Left forelimb (tissue), 1 donor: Measurements from ENCODE around the gene ZNF189.

ENCODE experiments used
- DNase-seq: peaks from one replicate; pipeline ENCODE4 v3.0.0-alpha.2; 2018; ENCODE audit warnings: low spot score

ZNF189 gene

GRCh38 chr9:101418518-101419430 lies 20.1 kb downstream of the ZNF189 start:
- no peak for DNase-seq

GRCh38 chr9:101419863-101420262 lies 21.2 kb downstream of the ZNF189 start:
- no peak for DNase-seq

DNA sequence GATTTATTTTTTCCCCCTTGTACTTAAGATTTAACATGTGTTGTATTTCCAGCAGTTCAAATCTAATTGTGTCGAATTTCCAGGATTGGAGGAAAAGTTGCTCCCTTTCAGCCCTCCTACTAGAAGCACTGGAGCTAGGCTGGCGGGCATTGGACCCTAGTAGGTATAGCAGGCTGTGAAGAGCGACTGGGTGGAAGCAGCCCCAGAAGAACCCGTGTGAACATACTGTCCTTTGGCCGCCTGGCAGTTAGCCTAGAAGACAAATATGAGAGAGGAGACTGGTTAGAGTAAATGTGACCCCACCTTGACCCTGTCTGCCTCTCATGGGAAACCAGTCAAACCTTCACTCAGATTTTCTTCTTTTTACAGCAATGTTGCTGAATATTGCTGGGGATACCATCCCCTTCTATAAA lies 23.0 kb downstream of the ZNF189 start:
- no peak for DNase-seq

- DNase-seq, result no peak
Observed at GRCh38 chr9:101427358-101427757, 28.7 kb downstream of the ZNF189 start.

DNA sequence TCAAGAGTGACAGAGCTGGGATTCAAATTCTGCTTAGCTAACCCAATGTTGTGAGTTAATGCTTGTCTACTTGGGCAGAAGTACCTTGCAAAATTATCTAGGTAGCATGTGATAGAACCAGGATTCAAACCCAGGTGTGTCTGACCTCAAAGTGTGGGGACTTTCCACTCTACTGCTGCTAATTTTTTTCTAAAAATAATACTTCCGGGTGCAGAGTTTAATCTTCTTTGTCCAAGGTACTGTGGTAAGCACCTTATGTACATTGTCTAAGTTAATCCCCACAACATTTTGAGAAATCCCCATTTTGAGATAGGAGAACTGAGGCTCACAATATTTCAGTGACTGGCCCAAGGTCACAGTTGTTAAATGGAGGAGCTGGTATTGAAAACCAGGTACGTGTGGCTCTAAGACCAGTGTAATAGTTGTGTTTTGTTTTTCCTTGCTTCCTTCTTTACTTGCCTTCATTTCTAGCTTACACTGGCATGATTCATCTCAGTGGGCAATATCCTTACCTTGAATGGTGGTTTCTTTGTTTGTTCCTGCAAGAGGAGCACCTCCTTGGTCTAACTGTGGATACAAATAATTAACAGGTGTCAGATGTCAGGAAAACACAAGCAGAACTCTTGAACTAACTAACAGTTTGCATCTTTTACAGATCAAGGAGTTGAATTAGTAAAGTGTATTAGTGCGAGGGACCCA lies 29.5 kb downstream of the ZNF189 start:
- DNase-seq, result no peak

DNA sequence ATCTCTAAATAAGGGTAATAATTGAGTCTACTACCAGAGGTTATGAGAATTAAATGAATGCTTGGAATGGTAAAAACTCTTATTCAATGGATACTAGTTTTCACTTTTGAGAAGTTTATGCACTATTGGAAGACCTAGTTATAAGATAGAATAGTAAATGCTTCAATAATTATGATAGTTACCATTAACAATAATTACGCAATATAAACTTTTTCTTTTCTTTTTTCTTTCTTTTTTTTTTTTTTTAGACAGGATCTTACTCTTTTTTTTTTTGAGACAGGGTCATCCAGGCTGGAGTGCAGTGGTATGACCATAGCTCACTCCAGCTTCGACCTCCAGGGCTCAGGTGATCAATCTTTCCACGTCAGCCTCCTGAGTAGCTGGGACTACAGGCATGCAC lies 30.3 kb downstream of the ZNF189 start:
- DNase-seq, result no peak

DNA sequence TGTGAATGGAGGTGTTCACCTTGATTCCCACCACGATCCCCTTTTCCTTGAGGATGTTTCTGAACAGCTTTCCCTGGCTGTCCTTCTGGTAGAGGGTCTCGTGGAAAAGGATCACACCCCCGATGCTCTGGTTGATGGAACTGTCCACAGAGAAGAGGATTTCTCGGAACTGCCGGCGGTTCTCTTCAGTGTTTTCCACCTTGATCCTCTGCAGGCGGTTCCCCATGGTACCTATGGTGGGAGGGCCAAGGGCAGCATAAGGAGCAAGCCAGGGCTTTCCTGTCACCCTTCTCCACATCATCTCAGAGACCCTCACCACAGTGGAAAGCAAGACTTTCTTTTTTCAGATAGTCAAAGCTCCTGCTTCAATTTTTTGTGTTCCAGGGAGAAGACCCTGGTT lies 31.1 kb downstream of the ZNF189 start:
- no peak for DNase-seq

DNA sequence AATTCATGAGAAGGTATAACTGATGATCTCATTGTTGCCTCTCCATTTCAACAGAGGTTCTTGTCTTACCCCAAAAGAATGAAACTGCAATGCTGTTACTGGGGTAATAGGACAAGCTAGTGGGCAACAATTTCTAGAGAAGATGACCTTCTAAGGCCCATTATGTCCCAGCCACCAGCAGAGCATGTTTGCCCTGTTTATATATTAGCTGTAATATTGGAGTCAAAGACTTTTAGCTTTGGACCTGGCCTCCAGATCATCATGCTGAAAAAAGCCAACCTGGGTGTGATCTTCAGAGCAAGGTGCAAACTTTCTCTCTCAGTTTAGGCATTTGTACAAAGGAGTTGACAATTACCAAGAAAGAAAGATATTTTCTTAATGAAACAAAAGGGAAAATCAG lies 33.5 kb downstream of the ZNF189 start:
- DNase-seq, result no peak

DNA sequence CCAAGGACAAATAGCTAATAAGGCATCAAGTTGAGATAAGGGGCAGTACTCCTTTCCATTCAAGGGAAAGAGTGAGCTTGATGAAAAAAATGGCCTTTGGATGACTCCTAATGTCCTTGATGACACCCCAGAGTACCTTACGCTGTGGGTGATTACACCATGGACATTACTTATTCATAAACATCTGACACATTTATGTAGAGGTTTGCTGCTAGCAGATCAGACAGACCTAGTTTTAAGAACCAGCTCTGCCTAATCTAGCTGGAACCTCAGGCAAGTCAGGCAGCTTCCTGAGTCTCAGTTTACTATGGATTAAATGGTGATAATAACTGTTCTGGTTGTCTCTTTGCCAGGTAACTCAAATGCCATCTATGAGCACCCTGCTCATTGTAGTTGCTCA lies 34.1 kb downstream of the ZNF189 start:
- no peak for DNase-seq

GRCh38 chr9:101433229-101433628 lies 34.6 kb downstream of the ZNF189 start:
- no peak for DNase-seq

- no peak for DNase-seq
Observed at GRCh38 chr9:101434998-101435397, 36.3 kb downstream of the ZNF189 start.

- DNase-seq, result no peak
Observed at GRCh38 chr9:101435601-101436079, 37.0 kb downstream of the ZNF189 start, which contains the start of gene ALDOB. ALDOB (minus strand) TSS chr9:101435774; CDS start chr9:101430887, 4,887 bp downstream.

DNA sequence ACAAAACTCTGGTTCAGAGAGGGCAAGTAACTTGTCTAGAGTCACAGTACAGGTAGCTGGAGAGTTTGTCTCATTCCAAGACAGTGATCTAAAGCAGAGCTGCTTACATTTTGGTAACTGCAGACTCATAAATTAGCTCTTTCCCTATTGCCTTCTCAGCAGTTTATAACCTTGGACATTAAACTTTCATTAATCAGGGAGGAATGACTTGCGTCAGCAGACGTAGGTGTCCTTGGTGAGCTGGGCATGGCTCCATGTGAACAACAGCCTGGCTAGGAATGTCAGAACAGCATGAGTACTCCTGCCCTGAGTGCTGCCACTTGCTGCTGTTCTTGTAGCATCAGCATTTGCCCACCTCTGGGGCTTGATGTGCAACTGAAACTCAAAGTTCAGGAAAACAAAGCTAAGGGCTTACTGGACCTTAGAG lies 39.2 kb downstream of the ZNF189 start:
- no peak for DNase-seq

DNA sequence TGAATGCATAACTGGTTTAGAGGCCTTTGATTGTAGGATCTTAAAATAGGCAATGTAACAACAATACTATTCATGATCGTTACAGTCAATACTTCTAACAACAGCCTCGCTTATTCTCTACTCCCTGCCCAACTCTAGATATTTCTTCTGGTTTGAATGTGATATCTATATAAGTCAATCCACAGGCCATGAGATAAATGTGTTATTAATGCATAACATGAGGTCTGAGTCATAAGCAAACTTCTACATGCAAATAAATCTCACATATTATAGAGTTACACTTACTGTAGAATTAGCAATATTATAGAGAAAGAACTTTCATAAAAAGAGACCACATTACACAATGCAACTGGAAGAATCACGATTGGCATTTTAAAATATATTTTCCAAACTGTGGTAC lies 39.9 kb downstream of the ZNF189 start:
- DNase-seq, result no peak

DNA sequence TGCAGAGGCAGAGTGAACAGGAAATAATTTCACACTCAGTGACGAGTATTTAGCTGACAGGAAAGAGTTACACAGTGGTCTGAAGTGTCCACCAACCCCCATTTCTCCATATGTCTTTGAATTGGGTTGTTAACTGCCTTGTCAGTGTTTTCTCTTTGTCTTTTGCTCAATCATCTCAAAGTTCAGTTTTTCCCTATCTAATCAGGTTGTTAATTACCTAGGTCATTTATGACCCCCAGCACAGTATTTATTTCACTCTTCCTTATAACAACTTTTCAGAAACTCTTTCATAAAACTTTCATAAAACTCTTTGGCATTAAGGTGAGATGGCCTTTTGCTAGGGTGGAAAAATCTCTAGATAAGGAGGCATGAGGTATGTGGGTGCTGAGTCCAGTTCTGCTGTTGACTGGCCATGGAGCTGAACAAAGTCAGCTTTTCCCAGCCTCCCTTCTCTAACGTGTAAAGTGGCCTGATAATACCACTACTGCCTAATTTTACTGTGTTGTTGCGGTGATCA lies 42.1 kb downstream of the ZNF189 start:
- no peak for DNase-seq

DNA sequence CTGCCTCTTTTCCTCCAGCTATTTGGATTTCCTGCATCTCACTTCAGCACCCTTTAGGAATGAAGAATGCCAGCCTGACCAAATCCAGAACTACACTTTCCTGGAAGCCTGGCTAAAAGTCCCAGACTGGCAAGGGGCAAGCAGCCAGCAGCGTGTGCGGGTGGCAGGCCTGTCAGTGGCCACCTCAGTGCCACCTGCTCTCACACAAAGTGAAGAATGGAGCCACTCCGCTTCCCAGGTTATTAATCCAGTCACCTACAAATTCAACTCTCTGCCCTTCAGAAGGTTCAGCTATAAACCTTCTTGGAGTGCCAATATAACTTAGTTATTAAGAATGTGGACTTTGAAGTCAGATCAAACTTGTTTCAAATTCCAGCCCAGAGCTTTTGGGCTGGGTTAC lies 43.7 kb downstream of the ZNF189 start:
- DNase-seq, result no peak

- DNase-seq, result no peak
Observed at GRCh38 chr9:101442736-101443135, 44.1 kb downstream of the ZNF189 start.

GRCh38 chr9:101443364-101443771 lies 44.7 kb downstream of the ZNF189 start:
- DNase-seq, result no peak

DNA sequence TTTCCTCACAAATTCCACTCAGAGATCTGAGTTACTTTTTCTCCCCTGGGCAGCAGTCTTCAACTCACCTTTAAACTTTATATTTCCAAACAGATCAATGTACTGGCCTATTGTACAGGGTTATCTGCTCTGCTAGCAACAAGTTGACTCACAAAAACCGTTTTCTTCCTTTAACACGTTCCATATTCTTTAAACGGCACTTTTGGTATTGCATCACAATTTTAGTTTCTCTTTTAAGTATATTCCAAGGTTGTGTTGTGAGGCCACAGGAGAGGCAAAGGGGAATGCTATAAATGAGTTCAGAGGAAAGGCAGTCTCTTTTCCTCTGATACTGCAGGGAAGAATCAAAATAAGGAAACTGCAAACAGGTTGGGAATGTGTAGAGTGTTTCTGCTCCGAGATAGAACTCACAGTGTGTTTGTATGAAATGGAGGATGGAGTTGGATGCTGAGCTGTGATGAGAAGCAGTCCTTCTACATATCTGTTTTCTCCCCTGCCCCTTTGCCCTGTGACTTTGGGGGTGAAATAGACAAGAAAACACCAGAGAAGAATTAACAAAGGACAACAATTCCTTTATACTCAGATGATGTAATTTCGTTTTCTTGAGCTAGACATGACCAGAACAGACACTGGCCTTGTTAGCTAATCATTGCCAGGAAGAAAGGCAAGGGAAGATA lies 46.8 kb downstream of the ZNF189 start:
- DNase-seq, result no peak

DNA sequence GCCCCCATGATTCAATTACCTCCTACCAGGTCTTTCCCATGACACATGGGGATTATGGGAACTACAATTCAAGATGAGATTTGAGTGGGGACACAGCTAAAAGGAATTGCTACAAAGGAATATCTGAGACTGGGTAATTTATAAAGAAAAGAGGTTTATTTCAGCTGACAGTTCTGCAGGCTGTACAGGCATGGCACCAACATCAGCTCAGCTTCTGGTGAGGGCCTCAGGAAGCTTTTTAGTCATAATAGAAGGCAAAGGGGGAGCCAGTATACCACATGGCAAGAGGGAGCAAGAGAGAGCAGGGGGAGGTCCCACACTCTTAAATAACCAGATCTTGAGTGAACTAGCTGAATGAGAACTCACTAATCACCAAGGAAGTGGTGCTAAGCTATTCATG lies 48.1 kb downstream of the ZNF189 start:
- no peak for DNase-seq

DNA sequence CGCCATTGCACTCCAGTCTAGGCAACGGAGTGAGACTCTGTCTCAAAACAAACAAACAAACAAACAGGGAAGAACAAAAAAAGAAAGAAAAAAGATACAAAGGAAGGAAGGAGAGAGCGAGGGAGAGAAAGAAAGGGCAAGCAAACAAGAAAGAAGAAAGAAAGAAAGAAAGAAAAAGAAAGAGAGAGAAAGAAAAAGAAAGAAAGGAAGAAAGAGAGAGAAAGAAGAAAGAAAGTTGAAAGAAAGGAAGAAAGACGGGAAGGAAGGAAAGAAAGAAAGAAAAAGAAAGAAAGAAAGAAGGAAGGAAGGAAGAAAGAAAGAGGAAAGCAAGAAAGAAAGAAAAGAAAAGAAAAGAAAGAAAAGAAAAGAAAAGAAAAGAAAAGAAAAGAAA lies 50.0 kb downstream of the ZNF189 start:
- DNase-seq, result no peak

GRCh38 chr9:101449071-101449721 lies 50.5 kb downstream of the ZNF189 start:
- DNase-seq, result peak; percentile 72
